Measurements from ENCODE around the gene RASSF4.
A peak's percentile ranks its signal among the peaks of the same experiment; 100 is the strongest.

Gene RASSF4

DNA sequence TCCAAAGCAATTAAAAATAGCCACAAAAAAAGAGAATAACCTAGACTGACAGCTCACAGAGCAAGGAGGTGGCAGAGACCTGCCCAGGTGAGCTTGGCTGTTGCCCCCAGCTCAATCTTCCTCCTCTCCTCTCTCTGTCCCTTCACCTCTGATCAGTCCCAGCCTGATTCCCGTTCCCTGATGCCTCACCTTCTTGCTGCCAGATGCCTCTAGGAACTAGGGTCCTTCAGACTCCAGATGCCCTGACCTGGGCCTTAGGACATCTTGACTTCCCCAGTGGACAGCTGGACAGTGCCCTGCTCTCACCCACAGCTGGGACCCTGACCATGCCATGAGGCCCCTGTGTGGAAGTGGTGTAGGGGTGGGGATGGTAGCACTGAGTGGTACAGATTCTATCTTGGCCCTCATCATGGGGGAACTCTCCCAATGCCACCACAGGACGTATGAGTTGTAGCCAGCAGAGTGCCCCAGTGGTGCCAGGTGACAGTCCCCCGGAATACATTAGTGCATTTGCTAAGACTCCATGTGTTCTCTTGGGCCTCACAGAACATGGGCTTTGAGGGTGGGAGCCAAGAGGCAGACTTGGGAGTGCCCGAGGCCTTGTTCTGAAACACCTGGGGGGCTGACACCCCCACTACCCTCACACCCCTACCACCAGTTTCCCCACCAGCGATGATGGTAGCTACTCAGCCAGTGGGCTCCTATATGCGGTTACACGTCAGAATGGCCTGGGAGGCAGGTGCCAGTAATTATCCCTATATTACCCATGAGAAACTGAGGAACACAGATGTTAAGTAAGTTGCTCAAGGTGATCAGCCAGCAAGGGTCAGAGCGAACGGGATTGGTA is 17.0 kb downstream of the RASSF4 start:
- no peak for DNase-seq

DNA sequence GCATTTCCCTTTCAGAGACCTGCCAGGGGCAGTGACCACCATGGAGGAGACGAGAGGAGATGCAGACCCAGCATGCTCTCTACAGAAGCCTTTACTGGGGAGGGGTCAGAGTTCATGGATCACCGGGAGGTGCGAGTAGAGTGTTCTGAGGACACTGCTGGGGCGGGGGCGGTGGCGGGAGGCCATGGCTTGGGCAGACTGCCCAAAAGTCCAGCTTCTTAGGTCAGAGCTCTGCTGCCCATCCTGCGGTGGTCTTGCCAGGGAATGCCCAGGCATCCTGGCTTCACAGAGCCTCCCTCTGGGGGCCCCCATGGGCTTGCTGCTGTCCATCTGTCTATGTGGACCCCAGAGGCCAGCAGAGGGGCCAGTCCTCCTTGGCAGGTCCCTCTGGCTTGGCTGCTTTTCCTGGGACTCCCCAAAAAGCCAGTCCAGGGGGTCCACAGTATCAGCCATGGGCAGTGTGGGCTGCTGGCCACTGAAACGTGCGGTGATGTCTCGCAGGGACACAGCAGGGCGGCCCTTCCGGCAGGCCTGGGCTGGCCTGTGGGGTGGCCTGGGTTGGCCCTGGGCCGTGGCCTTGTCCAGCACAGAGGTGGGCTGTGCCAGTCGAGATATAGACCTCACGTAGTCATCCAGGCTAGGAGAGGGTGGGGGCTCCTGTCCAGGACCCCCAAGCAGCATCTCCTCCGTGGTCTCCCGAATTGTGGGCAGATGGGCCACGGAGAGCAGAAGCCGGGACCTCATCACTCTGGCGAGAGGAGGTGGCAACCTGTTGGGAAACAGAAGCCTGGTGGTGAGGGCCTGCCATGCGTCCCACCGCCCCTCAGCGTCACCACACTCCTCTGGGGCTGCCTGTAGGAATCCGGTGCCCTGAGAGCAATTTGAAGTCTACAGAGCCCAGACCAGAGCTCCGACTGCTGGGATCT is 17.9 kb downstream of the RASSF4 start:
- no peak for DNase-seq

- no peak for DNase-seq
These were observed 18.6 kb downstream of the RASSF4 start for GRCh38 chr10:44978213-44978569.

DNA sequence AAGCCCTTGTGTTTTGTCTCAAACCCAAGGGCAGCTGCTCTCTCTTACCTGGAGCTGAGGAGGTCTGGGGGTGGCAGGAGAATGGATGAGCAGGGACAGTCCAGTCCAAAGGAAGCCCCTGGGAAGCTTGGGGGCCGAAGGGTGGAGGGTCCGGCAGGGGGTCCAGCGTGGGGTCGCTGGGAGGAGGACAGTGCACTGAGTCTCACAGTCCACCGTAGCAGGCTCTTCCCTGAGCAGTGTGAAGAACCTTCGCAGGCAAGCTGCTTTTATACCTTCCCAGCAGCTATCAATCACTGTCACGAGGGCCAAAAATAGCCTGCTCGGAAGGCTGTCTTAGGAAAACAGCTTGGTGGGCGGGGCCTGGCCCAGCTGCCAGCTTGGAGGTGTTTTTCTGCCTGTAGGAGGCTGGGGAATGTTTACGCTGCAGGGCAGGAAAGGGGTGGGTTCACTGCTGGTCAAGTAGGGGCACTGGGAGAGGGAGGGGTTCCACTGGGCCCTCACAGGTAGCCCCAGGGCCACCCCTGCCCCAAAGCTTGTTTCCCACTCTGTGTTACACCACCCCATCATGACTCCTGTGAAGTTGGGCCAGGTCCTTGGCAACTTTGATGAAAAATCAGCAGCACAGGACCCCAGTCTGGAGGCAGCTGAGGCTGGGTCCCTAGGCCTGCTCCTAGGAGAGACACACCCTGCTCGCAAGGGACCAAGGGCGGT is 19.1 kb downstream of the RASSF4 start, which contains the start of gene DEPP1:
Gene DEPP1 (minus strand): TSS at position 240 of the 711 bp plus-strand sequence. CDS start 779 bp downstream, outside the sequence.
- DNase-seq, result peak; percentile 65

DNA sequence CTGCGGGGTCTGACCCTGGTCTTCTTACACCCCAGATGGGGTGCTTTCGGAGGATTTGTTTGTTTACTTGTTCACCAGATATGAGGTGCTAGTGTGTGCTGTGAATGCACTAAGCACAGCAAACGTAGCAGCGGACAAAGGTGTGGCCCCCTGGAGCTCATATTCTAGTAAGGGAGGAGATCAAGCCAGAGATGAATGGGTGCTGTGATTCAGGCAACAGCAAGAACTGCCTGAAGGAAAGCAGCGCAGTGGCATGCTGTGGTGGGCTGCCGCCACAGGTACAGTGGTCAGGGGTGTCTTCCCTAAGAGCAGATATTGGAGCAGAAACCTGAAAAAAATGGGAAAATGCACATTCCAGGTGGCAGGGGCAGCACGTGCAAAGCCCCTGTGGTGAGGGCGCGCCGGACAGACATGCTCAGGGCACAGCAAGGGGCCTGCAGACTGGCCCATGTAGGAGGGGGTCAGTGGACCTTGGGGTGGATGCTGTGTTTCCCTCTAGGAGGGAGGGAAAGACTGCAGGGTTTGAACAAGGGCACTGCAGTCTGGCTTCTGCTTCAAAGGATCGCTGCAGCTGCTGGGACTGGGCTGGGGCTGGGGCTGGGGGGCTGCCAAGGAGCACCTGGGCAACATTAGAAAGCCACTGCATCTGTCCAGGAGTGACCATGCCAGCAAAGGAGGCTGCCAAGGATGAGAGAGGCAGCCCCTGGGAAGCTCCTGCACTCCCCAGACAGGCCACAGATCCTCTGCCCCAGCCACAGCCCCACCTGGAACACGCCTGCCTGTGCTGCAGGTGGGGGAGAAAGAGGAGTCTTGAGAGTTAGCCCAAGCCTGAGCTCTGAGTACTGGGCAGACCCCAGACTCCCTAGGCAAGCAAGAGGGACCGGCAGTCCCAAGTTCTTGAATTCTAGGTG is 19.9 kb downstream of the RASSF4 start:
- DNase-seq, result no peak

DNA sequence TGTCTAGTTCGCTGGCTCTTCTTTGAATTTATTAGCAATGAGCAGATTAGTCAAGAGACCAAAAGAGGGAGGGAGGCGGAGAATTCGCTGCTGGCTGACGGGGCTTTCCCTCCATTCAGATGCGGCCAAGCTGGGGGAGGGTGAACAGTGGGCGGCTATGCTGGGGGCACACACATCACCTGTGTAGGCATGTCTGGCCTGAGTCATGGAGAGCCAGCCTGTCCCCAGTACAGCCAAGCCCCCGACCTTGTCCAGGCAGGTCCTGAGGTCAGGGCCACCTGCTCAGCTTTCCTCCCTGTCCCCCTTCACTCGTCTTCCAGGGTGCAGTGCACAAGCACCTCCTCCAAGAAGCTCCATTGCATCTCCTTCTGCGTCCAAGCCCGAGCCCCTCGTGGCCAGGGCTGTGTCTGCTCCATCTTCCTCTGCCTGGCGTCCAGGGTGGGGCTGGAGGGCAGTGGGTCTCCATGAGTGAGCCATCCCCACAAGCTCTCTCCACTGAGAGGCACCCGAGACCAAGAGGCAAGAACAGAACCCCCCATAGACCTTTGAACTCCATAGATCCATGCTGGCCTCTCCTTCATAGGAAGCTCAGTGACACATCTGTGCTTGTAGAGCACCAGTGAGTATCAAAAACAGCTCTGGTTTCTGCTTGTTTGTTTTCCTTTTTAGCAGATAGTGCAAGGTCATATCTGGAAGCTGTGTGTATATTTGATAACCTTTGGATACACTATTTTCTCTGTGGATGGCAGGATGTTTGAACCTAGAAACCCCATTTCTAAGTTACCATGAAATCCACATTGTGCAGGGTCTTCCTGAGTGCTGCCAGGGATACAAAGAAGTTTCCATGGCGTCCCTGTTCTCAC is 20.9 kb downstream of the RASSF4 start:
- no peak for DNase-seq

- DNase-seq, result no peak
These were observed 21.8 kb downstream of the RASSF4 start for GRCh38 chr10:44981172-44982113.

DNA sequence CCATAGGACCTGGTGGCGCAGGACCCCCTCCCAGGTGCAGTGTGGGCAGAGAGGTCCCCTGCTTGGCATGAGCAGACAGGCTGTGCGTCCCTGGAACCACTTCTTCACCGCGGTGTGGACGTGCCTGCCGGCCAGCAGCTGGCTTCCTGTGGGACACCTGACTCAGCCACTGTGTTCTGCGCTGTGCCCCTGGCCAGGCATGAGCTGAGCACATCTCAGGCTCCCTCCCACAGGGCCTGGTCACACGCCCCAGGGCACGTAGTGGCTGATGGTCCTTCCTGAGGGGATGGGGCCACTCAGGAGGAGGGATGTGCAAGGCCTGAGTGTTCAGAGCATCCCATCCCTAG is 22.5 kb downstream of the RASSF4 start:
- DNase-seq, result no peak

DNA sequence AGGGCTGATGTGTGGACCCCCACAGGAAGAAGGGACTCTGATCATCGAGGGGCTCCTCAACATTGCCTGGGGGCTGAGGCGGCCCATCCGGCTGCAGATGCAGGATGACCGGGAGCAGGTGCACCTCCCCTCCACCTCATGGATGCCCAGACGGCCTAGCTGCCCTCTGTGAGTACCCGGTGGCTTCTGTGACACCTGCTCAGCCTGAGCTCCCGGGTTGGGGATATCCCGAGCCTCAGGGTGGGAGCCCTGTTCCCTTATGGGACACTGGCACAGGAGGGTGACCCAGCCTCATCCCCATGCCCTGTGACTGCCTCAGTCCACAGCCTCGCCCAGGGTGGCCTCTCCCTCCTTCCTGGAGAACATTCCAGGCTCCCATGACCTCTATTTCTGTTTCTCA is 22.9 kb downstream of the RASSF4 start:
- no peak for DNase-seq

GRCh38 chr10:44983066-44983894 is 23.7 kb downstream of the RASSF4 start:
- no peak for DNase-seq

DNA sequence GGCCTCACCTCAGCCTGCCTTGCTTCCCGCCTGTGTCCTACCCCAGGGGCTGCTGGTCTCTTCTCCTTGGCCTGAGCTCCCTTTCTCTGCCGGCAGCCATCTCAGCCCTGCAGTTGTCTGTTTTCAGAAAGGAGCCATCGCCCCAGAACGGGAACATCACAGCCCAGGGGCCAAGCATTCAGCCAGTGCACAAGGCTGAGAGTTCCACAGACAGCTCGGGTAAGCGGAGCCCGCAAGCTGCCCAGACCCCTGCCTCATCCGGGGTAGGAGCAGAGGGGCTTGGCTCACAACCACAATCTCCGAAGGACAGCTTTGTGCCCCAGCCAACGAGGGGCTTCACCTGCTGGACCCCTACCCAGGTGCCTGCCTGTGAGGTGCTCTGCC is 24.3 kb downstream of the RASSF4 start:
- DNase-seq, result no peak

- DNase-seq, result no peak
These were observed 25.1 kb downstream of the RASSF4 start for GRCh38 chr10:44984671-44985101.

DNA sequence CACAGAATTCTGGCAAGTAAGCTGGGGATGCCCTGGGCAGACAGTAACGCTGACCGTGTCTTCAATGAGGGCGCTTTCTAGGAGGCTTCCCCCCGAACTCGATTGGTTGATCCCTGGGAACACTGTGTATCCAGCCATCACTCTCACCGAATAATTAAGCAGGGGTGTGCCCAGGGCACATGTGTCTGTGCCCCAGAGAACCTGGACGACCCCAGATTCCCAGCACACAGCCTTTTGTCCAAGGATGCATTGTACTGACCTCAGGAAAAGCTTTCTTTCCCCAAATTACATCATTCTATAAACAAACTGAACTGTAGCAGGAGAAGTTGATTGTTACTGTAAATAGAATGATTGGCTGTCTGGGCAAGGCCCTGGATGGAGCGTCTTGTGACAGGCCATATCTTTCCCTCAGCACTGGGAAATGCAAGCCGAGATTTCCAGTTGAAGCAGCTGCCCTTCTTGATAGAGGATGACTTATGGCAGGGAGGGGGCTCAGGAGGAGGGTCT is 25.6 kb downstream of the RASSF4 start:
- no peak for DNase-seq

DNA sequence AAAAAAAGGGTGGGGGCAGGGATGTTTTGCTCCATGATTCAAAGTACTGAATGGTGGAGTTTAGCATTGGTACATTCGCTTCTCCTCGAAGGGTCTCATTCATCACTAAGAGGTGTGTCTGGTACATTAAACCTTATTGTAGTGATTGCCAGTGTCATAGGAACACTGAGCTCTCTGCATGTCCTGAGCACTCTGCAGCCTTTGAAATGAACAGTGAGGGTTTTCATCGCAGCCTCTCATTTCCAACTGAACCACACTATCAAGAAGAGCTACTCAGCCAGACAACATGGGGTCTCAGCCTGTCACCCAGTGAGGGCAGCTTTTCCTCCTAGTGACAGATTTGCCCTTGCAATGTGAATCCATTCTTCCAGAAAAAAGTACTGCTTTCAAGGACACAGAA is 26.6 kb downstream of the RASSF4 start:
- DNase-seq, result no peak

GRCh38 chr10:44986670-44987069 is 27.1 kb downstream of the RASSF4 start:
- DNase-seq, result no peak

DNA sequence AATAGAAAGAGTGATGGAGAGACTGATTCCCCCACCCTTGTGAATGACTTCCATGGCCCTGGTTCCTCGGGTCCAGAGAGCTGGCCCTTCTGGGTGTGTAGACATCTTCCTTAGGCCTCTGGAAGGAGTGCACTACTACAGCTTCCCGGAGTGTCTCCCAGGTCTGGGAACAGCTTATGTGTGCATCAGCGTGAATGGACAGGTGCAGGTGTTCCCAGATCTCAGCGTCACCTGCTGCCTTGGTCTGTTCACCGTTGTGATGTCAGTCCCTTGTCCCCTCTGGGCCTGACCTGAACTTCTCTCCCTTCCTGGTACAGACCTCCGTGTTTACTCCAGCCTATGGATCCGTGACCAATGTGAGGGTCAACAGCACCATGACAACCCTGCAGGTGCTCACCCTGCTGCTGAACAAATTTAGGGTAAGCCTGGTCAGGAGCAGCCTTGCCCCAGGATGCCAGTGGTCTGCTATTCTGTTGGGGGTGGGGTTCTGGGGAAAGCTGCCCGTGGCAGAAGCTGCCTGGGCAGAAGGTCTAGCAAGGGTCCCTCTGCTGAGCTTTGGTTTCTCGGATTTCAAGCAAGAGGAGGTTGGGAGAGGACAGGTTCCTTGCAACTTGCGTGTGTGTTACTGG is 29.5 kb downstream of the RASSF4 start:
- no peak for DNase-seq

DNA sequence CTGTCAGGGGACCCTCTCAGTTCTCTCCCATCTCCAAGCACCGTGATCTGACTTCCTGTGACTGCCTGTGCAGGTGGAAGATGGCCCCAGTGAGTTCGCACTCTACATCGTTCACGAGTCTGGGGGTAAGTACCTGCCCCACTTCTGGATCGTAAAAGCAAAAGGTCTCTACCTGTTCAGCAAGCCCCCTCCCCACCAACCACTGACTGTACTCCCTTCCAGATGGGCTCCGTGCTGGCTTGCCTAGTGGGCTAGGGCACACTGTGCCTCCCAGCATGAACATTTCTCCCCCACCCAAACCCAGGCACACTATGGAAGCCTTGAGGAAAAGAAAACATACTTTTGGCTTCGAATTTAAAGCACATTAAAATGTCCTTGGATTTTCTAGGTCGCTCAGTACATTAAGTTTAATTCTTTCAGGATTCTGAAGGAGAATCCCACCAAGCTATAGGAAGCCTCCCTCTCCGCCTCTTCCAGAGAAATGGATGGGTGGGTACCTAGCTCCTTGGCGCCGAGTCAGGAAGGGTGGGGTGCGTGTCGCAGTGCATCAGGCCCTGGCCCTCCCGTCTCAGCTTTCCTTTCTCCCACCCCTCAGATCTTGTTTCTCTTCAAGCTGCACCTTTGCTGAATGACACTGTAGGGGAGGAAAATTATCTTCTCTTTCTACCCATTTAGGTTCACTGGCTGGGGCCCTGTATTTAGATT is 30.1 kb downstream of the RASSF4 start:
- DNase-seq, result no peak

DNA sequence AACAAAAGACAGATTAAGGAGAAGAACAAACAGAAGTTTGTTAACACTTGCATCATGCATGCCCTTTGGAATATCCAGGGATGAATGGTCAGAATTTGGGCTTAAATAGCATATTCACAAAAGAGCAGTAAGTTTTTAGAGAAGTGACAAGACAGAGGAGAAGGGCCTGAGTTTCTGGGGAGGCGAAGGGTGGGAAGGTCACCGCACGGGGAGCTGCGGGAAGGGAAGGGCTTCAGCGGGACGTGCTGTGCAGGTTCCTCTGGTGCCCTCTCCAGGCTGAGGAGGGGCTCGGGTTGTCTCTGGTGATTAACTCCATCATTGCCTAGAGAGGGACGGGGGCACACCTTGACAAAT is 30.7 kb downstream of the RASSF4 start:
- no peak for DNase-seq

Measured in NCI-H748 treated with DMSO at 0.1 percent for 48 hours (cell line).